DND-41 (cell line): ENCODE results near the gene MRPS33.

Source experiments
- ATAC-seq: fragments of 200-7000 bp; cut with Tn5 transposase; 3 replicates; pipeline ENCODE4 v1.9.1; 2021; ENCODE audit warnings: low read depth; ENCODE audit not compliant: insufficient read depth
- DNase-seq: peaks from one replicate; pipeline ENCODE4 v3.0.0-alpha.2; 2020
- H2AFZ ChIP-seq: 2 replicates; pipeline ENCODE4 v1.6.0; 2012; ENCODE audit warnings: low read depth, low read length
- H3K27ac ChIP-seq: 2 replicates; pipeline ENCODE4 v1.5.1; 2012; ENCODE audit warnings: low read length, inconsistent platforms
- H3K27me3 ChIP-seq: fragments of 200-600 bp; sonication (generic); 2 replicates; pipeline ENCODE4 v1.6.0; 2012; ENCODE audit warnings: low read length, mild to moderate bottlenecking, inconsistent platforms; ENCODE audit not compliant: insufficient read depth, poor library complexity
- H3K36me3 ChIP-seq: 2 replicates; pipeline ENCODE4 v1.5.1; 2012; ENCODE audit warnings: low read length, inconsistent platforms; ENCODE audit not compliant: insufficient read depth
- H3K4me1 ChIP-seq: 2 replicates; pipeline ENCODE4 v1.5.1; 2012; ENCODE audit warnings: mild to moderate bottlenecking, low read length; ENCODE audit not compliant: insufficient read depth
- H3K4me2 ChIP-seq: 2 replicates; pipeline ENCODE4 v1.6.0; 2012; ENCODE audit warnings: mild to moderate bottlenecking, moderate library complexity, low read length, inconsistent platforms; ENCODE audit not compliant: insufficient read depth
- H3K4me3 ChIP-seq, 2 experiments: fragments of 200-600 bp in 1 of 2; shearing (Covaris generic) in 1 of 2; 2 replicates each; pipeline ENCODE4 v1.5.1; 2012 to 2016; ENCODE audit warnings: inconsistent platforms in 2 of 2, low read length in 2 of 2, mild to moderate bottlenecking in 2 of 2, low read depth in 1 of 2, moderate library complexity in 1 of 2
- H3K79me2 ChIP-seq: 2 replicates; pipeline ENCODE4 v1.6.0; 2012; ENCODE audit warnings: low read length, inconsistent platforms; ENCODE audit not compliant: insufficient read depth
- H3K9ac ChIP-seq: 2 replicates; pipeline ENCODE4 v1.6.0; 2012; ENCODE audit warnings: low read depth, mild to moderate bottlenecking, inconsistent platforms, low read length, moderate library complexity
- H3K9me3 ChIP-seq: 2 replicates; pipeline ENCODE4 v1.5.1; 2012; ENCODE audit warnings: low read length, moderate library complexity, mild to moderate bottlenecking, inconsistent platforms; ENCODE audit not compliant: insufficient read depth, severe bottlenecking
- H4K20me1 ChIP-seq: 2 replicates; pipeline ENCODE4 v1.6.0; 2012; ENCODE audit warnings: low read length; ENCODE audit not compliant: insufficient read depth
- CTCF ChIP-seq: IDR thresholded peaks from 2 replicates; pipeline ENCODE4 v1.5.1; 2012; ENCODE audit warnings: borderline replicate concordance, low read length, moderate library complexity, mild to moderate bottlenecking; ENCODE audit not compliant: poor library complexity, severe bottlenecking; ENCODE audit errors: extremely low read depth
- EZH2 ChIP-seq: IDR thresholded peaks from 3 replicates; pipeline ENCODE4 v1.6.1; 2012; ENCODE audit warnings: borderline replicate concordance, low read depth, mild to moderate bottlenecking, moderate library complexity, low read length, inconsistent platforms; ENCODE audit not compliant: severe bottlenecking

The MRPS33 gene

GRCh38 chr7:140998715-140999114 is 16.0 kb downstream of the MRPS33 start:
- Histone ChIP-seq H4K20me1 (no peaks in the 10 kb centered on the region), H3K27me3 (peaks cover 3% of the 10 kb centered on the region), H3K27ac (no peak overlapping the region), H3K4me2 (no peak overlapping the region), H3K79me2 (no peaks in the 10 kb centered on the region), H3K4me1 (no peaks in the 10 kb centered on the region), H2AFZ (no peak overlapping the region), H3K9ac (no peak overlapping the region), H3K4me3 (no peak overlapping the region), H3K36me3 (no peaks in the 10 kb centered on the region), H3K9me3 (no peaks in the 10 kb centered on the region)
- no peak for ATAC-seq
- no peak for DNase-seq
- TF ChIP-seq EZH2, result no peak
- TF ChIP-seq CTCF, result no peak

- H3K27ac ChIP-seq, result no peak overlapping the region
- no peak for TF ChIP-seq EZH2
- no peak for TF ChIP-seq CTCF
- H3K36me3 ChIP-seq, result no peaks in the 10 kb centered on the region
- ATAC-seq (no peak), DNase-seq (no peak)
- H4K20me1 ChIP-seq, result no peaks in the 10 kb centered on the region
- H3K79me2 ChIP-seq, result no peaks in the 10 kb centered on the region
- H3K9ac ChIP-seq, result no peak overlapping the region
- H3K4me2 ChIP-seq, result no peak overlapping the region
- H3K9me3 ChIP-seq, result no peaks in the 10 kb centered on the region
- no peak overlapping the region for H2AFZ ChIP-seq
- H3K27me3 ChIP-seq, result peaks cover 3% of the 10 kb centered on the region
- H3K4me3 ChIP-seq, result no peak overlapping the region
- no peaks in the 10 kb centered on the region for H3K4me1 ChIP-seq
These were observed 22.3 kb downstream of the MRPS33 start for GRCh38 chr7:140992422-140992821.

- ATAC-seq, result no peak
- no peak for TF ChIP-seq EZH2
- TF ChIP-seq CTCF, result no peak
- DNase-seq, result no peak
- no peaks in the 10 kb centered on the region for H3K79me2 ChIP-seq
- no peak overlapping the region for H2AFZ ChIP-seq
- no peaks in the 10 kb centered on the region for H3K4me1 ChIP-seq
- H3K27me3 ChIP-seq, result peaks cover 3% of the 10 kb centered on the region
- no peaks in the 10 kb centered on the region for H3K36me3 ChIP-seq
- H3K9ac ChIP-seq, result no peak overlapping the region
- H4K20me1 ChIP-seq, result no peaks in the 10 kb centered on the region
- no peak overlapping the region for H3K27ac ChIP-seq
- H3K4me2 ChIP-seq, result no peak overlapping the region
- H3K4me3 ChIP-seq, result no peak overlapping the region
- H3K9me3 ChIP-seq, result no peaks in the 10 kb centered on the region
These were observed 24.4 kb downstream of the MRPS33 start for GRCh38 chr7:140990193-140990962.

GRCh38 chr7:140989068-140989467 is 25.7 kb downstream of the MRPS33 start:
- no peaks in the 10 kb centered on the region for H3K4me1 ChIP-seq

More at GRCh38 chr7:140989068-140989467, 25.7 kb downstream of the MRPS33 start:
- H3K9ac ChIP-seq, result no peak overlapping the region
- DNase-seq (no peak), ATAC-seq (no peak)
- peaks cover 3% of the 10 kb centered on the region for H3K27me3 ChIP-seq
- TF ChIP-seq CTCF (no peak), EZH2 (no peak)
- H3K4me2 ChIP-seq, result no peak overlapping the region
- H3K36me3 ChIP-seq, result no peaks in the 10 kb centered on the region
- no peak overlapping the region for H2AFZ ChIP-seq
- peaks cover 3% of the 10 kb centered on the region for H3K9me3 ChIP-seq
- no peak overlapping the region for H3K4me3 ChIP-seq
- H3K79me2 ChIP-seq, result no peaks in the 10 kb centered on the region
- H4K20me1 ChIP-seq, result no peaks in the 10 kb centered on the region
- H3K27ac ChIP-seq, result no peak overlapping the region
